ENCODE results near the gene ZMIZ1. TPM values are rescaled to one million over a fixed set of nuclear protein-coding genes. Genes with fewer than 3 reads are reported as not detected.

Gene ZMIZ1
- total and polyA plus RNA-seq, 8 donors = 63.1 to 87.2 (median 76.8) TPM

- TF ChIP-seq, protein P1, sequence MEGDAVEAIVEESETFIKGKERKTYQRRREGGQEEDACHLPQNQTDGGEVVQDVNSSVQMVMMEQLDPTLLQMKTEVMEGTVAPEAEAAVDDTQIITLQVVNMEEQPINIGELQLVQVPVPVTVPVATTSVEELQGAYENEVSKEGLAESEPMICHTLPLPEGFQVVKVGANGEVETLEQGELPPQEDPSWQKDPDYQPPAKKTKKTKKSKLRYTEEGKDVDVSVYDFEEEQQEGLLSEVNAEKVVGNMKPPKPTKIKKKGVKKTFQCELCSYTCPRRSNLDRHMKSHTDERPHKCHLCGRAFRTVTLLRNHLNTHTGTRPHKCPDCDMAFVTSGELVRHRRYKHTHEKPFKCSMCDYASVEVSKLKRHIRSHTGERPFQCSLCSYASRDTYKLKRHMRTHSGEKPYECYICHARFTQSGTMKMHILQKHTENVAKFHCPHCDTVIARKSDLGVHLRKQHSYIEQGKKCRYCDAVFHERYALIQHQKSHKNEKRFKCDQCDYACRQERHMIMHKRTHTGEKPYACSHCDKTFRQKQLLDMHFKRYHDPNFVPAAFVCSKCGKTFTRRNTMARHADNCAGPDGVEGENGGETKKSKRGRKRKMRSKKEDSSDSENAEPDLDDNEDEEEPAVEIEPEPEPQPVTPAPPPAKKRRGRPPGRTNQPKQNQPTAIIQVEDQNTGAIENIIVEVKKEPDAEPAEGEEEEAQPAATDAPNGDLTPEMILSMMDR (IDR thresholded peaks at IDR 0.05) = no peak
- peak overlapping the region; percentile 62 to 88 for H3K27ac ChIP-seq
- no peaks in the 10 kb centered on the region for H3K36me3 ChIP-seq
- no peak overlapping the region for H3K4me3 ChIP-seq
- ATAC-seq (no peak), DNase-seq (peak in 1 of 4 donors; percentile 51)
- H3K4me1 ChIP-seq = peaks cover 40 to 89% of the 10 kb centered on the region in 2 donors
- no peaks in the 10 kb centered on the region for H3K9me3 ChIP-seq
- intact Hi-C loops (cut with DNase I) = no loop called here
- H3K27me3 ChIP-seq = no peaks in the 10 kb centered on the region
These were observed 178.8 kb downstream of the ZMIZ1 start for GRCh38 chr10:79247373-79248137.

- H3K36me3 ChIP-seq = no peaks in the 10 kb centered on the region
- TF ChIP-seq, protein P1 (IDR thresholded peaks at IDR 0.05) = no peak
- H3K9me3 ChIP-seq = no peaks in the 10 kb centered on the region
- H3K27ac ChIP-seq = peak overlapping the region; percentile 29 to 88
- no peaks in the 10 kb centered on the region for H3K27me3 ChIP-seq
- intact Hi-C loops (cut with DNase I) = no loop called here
- peaks cover 40 to 98% of the 10 kb centered on the region in 2 donors for H3K4me1 ChIP-seq
- H3K4me3 ChIP-seq = peak overlapping the region in 1 of 2 donors; percentile 2
- peak; percentile 21 for ATAC-seq
- DNase-seq = peak in 2 of 4 donors; percentile 87
These were observed 179.8 kb downstream of the ZMIZ1 start for GRCh38 chr10:79248341-79249185.

GRCh38 chr10:79249186-79250121 lies 180.7 kb downstream of the ZMIZ1 start:
- peak overlapping the region; percentile 59 to 88 for H3K27ac ChIP-seq
- no peak overlapping the region for H3K4me3 ChIP-seq
- no peaks in the 10 kb centered on the region for H3K36me3 ChIP-seq
- peaks cover 38 to 96% of the 10 kb centered on the region in 2 donors for H3K4me1 ChIP-seq
- no peaks in the 10 kb centered on the region for H3K9me3 ChIP-seq
- DNase-seq = peak in 1 of 4 donors; percentile 62
- intact Hi-C loops (cut with DNase I) = no loop called here
- no peak for ATAC-seq
- TF ChIP-seq, protein P1 (IDR thresholded peaks at IDR 0.05) = no peak
- no peaks in the 10 kb centered on the region for H3K27me3 ChIP-seq

DNA sequence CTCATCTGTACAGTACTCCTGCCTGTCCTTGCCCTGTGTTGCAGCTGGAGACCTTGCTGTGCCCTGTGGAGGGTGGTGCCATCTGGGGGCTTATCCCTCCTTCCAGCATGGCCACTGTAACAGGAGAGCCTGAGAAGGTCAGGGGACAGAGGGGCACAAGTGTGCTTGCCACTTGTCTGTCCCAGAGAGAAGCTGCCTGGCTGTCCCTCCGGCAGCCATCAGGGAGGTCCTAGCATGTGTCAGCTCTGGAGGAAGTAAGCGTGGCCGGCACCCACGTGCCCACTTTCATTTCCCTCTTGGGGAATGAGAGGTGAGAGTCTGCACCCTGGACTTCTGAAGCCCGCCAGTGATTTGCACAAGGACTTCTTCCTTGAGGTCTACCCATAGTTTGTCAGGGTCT lies 181.5 kb downstream of the ZMIZ1 start:
- ATAC-seq = peak; percentile 45
- TF ChIP-seq, protein P1 (IDR thresholded peaks at IDR 0.05) = no peak
- no peak overlapping the region for H3K4me3 ChIP-seq
- peak overlapping the region; percentile 59 to 88 for H3K27ac ChIP-seq
- DNase-seq = peak in 2 of 4 donors; percentile 83 to 95
- H3K9me3 ChIP-seq = no peaks in the 10 kb centered on the region
- H3K4me1 ChIP-seq = peaks cover 32 to 96% of the 10 kb centered on the region in 2 donors
- H3K36me3 ChIP-seq = peaks cover 0 to 7% of the 10 kb centered on the region in 2 donors
- intact Hi-C loops (cut with DNase I) = no loop called here
- H3K27me3 ChIP-seq = no peaks in the 10 kb centered on the region

Data from left lung (tissue), 10 donors.